Neural progenitor cell (in vitro differentiated cells): ENCODE data around the gene HIRA.

Experiments
- CTCF ChIP-seq: fragments of 200-600 bp; sonication (generic); IDR thresholded peaks from 2 replicates; pipeline ENCODE4 v1.5.1; 2017; ENCODE audit warnings: antibody characterized with exemption, mild to moderate bottlenecking
- EZH2 ChIP-seq: fragments of 200-600 bp; sonication (generic); IDR thresholded peaks from 2 replicates; pipeline ENCODE4 v1.6.1; 2017; ENCODE audit warnings: antibody characterized with exemption, mild to moderate bottlenecking, moderate library complexity

- no peak for TF ChIP-seq CTCF
- no peak for TF ChIP-seq EZH2
Observed at GRCh38 chr22:19402642-19403191, 28.8 kb downstream of the HIRA start.
